GM10266 (cell line): ENCODE measurements around the gene SAV1.
A peak's percentile ranks its signal among the peaks of the same experiment; 100 is the strongest.
"Not testable (repeated sequence)": the region's sequence is repeated elsewhere in the genome, so short reads cannot be mapped to it uniquely, and the experiment has no call there.

Experiments used
- DNase-seq: peaks from one replicate; pipeline ENCODE4 v3.0.0; 2012; ENCODE audit errors: extremely low spot score
- CTCF ChIP-seq: IDR thresholded peaks from 2 replicates; pipeline ENCODE4 v1.5.1; 2012; ENCODE audit warnings: mild to moderate bottlenecking, low read depth; ENCODE audit not compliant: control insufficient read depth, insufficient read depth; ENCODE audit errors: missing control alignments

Gene SAV1

GRCh38 chr14:50635141-50635540 lies 33.0 kb downstream of the SAV1 start:
- DNase-seq: no peak
- no peak for TF ChIP-seq CTCF

DNA sequence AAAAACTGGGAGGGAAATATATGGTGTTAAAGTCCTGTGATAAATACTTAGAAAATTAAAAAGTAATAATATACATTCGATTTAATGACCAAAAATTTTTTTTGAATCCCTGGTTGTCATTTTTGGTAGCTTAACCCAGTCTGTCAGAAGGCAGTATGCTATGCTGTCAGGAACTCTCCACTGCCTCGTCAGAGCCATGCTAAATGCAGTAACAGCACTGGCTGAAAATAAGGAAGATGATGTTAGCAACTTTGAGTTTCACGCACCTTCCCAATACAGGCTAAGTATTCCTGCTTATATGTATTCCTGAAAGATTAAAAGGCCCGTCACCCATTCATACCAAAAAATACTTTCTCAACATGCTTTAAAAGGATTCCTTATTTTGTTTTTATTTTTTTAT lies 34.2 kb downstream of the SAV1 start:
- TF ChIP-seq CTCF: no peak
- no peak for DNase-seq

- no peak for TF ChIP-seq CTCF
- no peak for DNase-seq
Measured at GRCh38 chr14:50631408-50631821, 36.7 kb downstream of the SAV1 start.

DNA sequence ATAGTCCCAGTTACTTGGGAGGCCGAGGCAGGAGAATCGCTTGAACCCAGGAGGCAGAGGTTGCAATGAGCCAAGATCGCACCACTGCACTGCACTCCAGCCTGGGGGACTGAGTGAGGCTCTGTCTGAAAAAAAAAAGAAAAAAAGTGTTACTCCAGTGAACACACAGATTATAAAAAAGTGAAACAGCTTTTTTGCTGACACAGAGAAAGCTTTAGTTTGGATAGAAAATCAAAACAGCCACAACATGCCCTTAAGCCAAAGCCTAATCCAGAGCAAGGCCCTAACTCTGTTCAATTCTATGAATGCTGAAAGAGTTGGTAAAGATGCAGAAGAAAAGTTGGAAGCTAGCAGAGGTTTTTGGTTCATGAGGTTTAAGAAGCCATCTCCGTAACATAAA lies 43.2 kb downstream of the SAV1 start:
- not testable (repeated sequence) for DNase-seq

DNA sequence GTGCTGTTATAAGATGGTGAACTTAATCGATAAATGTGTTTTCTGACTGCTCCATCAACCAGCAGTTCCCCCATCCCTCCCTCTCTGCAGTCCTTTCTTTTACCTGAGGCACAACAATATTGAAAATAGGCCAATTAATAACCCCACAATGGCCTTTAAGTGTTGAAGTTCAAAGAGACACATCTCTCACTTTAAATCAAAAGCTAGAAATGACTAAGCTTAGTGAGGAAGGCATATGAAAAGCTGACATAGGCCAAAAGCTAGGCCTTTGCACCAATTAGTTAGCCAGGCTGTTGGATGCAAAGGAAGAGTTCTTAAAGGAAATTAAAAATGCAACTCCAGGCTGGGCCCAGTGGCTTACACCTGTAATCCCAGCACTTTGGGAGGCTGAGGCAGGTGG lies 43.7 kb downstream of the SAV1 start:
- no peak for DNase-seq
- TF ChIP-seq CTCF: no peak

DNA sequence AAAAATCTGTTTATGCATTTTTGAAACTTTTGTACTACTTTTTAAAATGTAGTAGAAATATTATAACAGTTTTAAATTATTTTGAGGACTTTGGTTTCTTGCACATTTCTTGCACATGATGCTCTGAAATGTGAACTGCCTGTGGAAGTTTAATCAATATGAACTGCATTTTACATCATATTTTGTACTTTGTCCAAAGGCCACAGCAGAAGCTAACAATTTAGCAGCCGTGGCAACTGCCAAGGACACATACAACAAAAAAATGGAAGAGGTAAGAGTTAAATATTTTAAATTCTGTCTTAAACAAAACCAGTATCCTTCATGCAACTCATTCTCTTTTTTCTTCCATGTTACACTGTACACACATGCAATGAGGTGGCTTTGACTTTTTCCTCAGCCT lies 45.1 kb downstream of the SAV1 start:
- TF ChIP-seq CTCF: no peak
- no peak for DNase-seq

GRCh38 chr14:50620341-50620740 lies 47.8 kb downstream of the SAV1 start:
- no peak for DNase-seq
- no peak for TF ChIP-seq CTCF

DNA sequence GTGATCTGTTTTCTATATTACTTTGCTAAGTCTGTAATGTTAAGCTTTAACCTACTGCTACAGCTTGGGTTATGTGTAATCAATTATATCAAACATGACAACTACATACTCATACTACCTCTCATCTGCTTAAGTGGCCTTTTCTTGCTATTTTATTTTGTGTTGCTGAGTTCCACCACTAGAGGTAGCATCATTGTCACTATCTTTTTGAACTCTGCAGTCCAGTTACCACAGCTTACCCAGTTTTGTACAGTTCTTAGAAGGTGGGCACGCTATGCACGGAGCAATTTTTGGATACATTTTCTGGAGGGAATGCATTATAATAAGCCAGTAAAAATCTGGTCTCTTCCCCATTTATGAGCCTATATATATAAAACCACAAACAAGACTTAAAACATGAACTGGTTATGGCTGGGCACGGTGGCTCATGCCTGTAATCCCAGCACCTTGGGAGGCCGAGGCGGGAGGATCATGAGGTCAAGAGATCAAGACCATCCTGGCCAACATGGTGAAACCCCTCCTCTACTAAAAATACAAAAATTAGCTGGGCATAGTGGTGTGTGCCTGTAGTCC lies 48.5 kb downstream of the SAV1 start:
- DNase-seq: peak; percentile 52
- TF ChIP-seq CTCF: peak; percentile 71
